ENCODE data around the gene CADM1.

Gene CADM1

GRCh38 chr11:115349335-115350017 lies 154.7 kb downstream of the CADM1 start:
- Histone ChIP-seq H3K9me3 (ENCODE audit: severe bottlenecking) (no peaks in the 10 kb centered on the region), H3K4me1 (ENCODE audit: insufficient read depth, poor library complexity, severe bottlenecking) (no peaks in the 10 kb centered on the region), H3K4me3 (ENCODE audit: severe bottlenecking) (no peak overlapping the region), H3K27me3 (ENCODE audit: insufficient read depth, poor library complexity, severe bottlenecking) (no peaks in the 10 kb centered on the region), H3K36me3 (ENCODE audit: low read depth) (no peaks in the 10 kb centered on the region), H3K27ac (ENCODE audit: poor library complexity, severe bottlenecking) (no peak overlapping the region)
- no peak for ATAC-seq (ENCODE audit: low read depth)
- no peak for TF ChIP-seq CTCF (IDR thresholded peaks at IDR 0.05; ENCODE audit: poor library complexity, severe bottlenecking)
- no peak for DNase-seq (ENCODE audit: low spot score)

GRCh38 chr11:115348416-115348815 lies 155.8 kb downstream of the CADM1 start:
- H3K27ac ChIP-seq (ENCODE audit: poor library complexity, severe bottlenecking): no peak overlapping the region
- H3K4me3 ChIP-seq (ENCODE audit: severe bottlenecking): no peak overlapping the region
- DNase-seq (ENCODE audit: low spot score) (no peak), ATAC-seq (ENCODE audit: low read depth) (no peak)
- TF ChIP-seq CTCF (IDR thresholded peaks at IDR 0.05; ENCODE audit: poor library complexity, severe bottlenecking): no peak
- no peaks in the 10 kb centered on the region for H3K27me3 ChIP-seq (ENCODE audit: insufficient read depth, poor library complexity, severe bottlenecking)
- H3K36me3 ChIP-seq (ENCODE audit: low read depth): no peaks in the 10 kb centered on the region
- H3K9me3 ChIP-seq (ENCODE audit: severe bottlenecking): no peaks in the 10 kb centered on the region
- no peaks in the 10 kb centered on the region for H3K4me1 ChIP-seq (ENCODE audit: insufficient read depth, poor library complexity, severe bottlenecking)

- no peaks in the 10 kb centered on the region for H3K36me3 ChIP-seq (ENCODE audit: low read depth)
- no peaks in the 10 kb centered on the region for H3K27me3 ChIP-seq (ENCODE audit: insufficient read depth, poor library complexity, severe bottlenecking)
- H3K4me3 ChIP-seq (ENCODE audit: severe bottlenecking): no peak overlapping the region
- no peaks in the 10 kb centered on the region for H3K4me1 ChIP-seq (ENCODE audit: insufficient read depth, poor library complexity, severe bottlenecking)
- ATAC-seq (ENCODE audit: low read depth) (no peak), DNase-seq (ENCODE audit: low spot score) (no peak)
- TF ChIP-seq CTCF (IDR thresholded peaks at IDR 0.05; ENCODE audit: poor library complexity, severe bottlenecking): no peak
- H3K9me3 ChIP-seq (ENCODE audit: severe bottlenecking): no peaks in the 10 kb centered on the region
- no peak overlapping the region for H3K27ac ChIP-seq (ENCODE audit: poor library complexity, severe bottlenecking)
Observed at GRCh38 chr11:115347106-115347505, 157.1 kb downstream of the CADM1 start.

- no peak for TF ChIP-seq CTCF (IDR thresholded peaks at IDR 0.05; ENCODE audit: poor library complexity, severe bottlenecking)
- H3K36me3 ChIP-seq (ENCODE audit: low read depth): no peaks in the 10 kb centered on the region
- ATAC-seq (ENCODE audit: low read depth) (no peak), DNase-seq (ENCODE audit: low spot score) (no peak)
- no peaks in the 10 kb centered on the region for H3K27me3 ChIP-seq (ENCODE audit: insufficient read depth, poor library complexity, severe bottlenecking)
- H3K4me1 ChIP-seq (ENCODE audit: insufficient read depth, poor library complexity, severe bottlenecking): no peaks in the 10 kb centered on the region
- no peak overlapping the region for H3K27ac ChIP-seq (ENCODE audit: poor library complexity, severe bottlenecking)
- no peaks in the 10 kb centered on the region for H3K9me3 ChIP-seq (ENCODE audit: severe bottlenecking)
- H3K4me3 ChIP-seq (ENCODE audit: severe bottlenecking): no peak overlapping the region
Observed at GRCh38 chr11:115345840-115346239, 158.4 kb downstream of the CADM1 start.

GRCh38 chr11:115345361-115345760 lies 158.9 kb downstream of the CADM1 start:
- H3K4me1 ChIP-seq (ENCODE audit: insufficient read depth, poor library complexity, severe bottlenecking): no peaks in the 10 kb centered on the region
- DNase-seq (ENCODE audit: low spot score) (no peak), ATAC-seq (ENCODE audit: low read depth) (no peak)
- H3K27ac ChIP-seq (ENCODE audit: poor library complexity, severe bottlenecking): no peak overlapping the region
- H3K9me3 ChIP-seq (ENCODE audit: severe bottlenecking): no peaks in the 10 kb centered on the region
- no peak for TF ChIP-seq CTCF (IDR thresholded peaks at IDR 0.05; ENCODE audit: poor library complexity, severe bottlenecking)
- no peaks in the 10 kb centered on the region for H3K36me3 ChIP-seq (ENCODE audit: low read depth)
- no peaks in the 10 kb centered on the region for H3K27me3 ChIP-seq (ENCODE audit: insufficient read depth, poor library complexity, severe bottlenecking)
- no peak overlapping the region for H3K4me3 ChIP-seq (ENCODE audit: severe bottlenecking)

Measured in RWPE2 (cell line).